H1 (cell line): ENCODE measurements around the gene GRK5. TPM values are rescaled to one million over a fixed set of nuclear protein-coding genes. Genes with fewer than 3 reads are reported as not detected.
A peak's percentile ranks its signal among the peaks of the same experiment; 100 is the strongest.

Experiments
- CTCF ChIA-PET: fragments of 300-600 bp; sonication (Branson Sonifier 250); formaldehyde crosslinking; loops from one replicate; lab custom pipeline; 2021; ENCODE audit not compliant: partially characterized antibody; lab: Charles Lee
- POLR2A ChIA-PET: fragments of 300-600 bp; sonication (Branson Sonifier 250); formaldehyde crosslinking; loops from one replicate; lab custom pipeline; 2021; ENCODE audit warnings: inconsistent platforms; ENCODE audit not compliant: partially characterized antibody; lab: Charles Lee
- DNase-seq, 2 experiments: peaks; one replicate each; pipeline versions ENCODE4 v3.0.0 to v3.0.0-alpha.2; 2010 to 2022; ENCODE audit warnings: low spot score in 2 of 2, low read depth in 1 of 2, mixed read lengths in 1 of 2
- FAIRE-seq: peaks from 2 replicates; lab custom pipeline; 2011; peaks lifted over from hg19 to GRCh38; lab: Jason Lieb, UNC
- H2AFZ ChIP-seq: 2 replicates; pipeline ENCODE4 v1.8.1; 2012; ENCODE audit warnings: low read length, inconsistent platforms
- H2AK5ac ChIP-seq: 2 replicates; pipeline ENCODE4 v1.6.1; 2013; ENCODE audit warnings: low read depth, low read length
- H2BK120ac ChIP-seq: replicated peaks from 2 replicates; pipeline ENCODE3; 2013; ENCODE audit warnings: low read depth, low read length, inconsistent platforms
- H2BK12ac ChIP-seq: 2 replicates; pipeline ENCODE4 v1.6.1; 2013; ENCODE audit warnings: low read depth, low read length
- H2BK15ac ChIP-seq: 2 replicates; pipeline ENCODE4 v1.6.1; 2013; ENCODE audit warnings: low read length
- H2BK20ac ChIP-seq: 2 replicates; pipeline ENCODE4 v1.6.1; 2013; ENCODE audit warnings: low read length
- H2BK5ac ChIP-seq: 2 replicates; pipeline ENCODE4 v1.6.1; 2013; ENCODE audit warnings: low read depth, low read length
- H3K14ac ChIP-seq: 2 replicates; pipeline ENCODE4 v1.6.1; 2013; ENCODE audit warnings: inconsistent platforms; ENCODE audit not compliant: insufficient read length
- H3K18ac ChIP-seq: 2 replicates; pipeline ENCODE4 v1.6.1; 2013; ENCODE audit warnings: low read length; ENCODE audit errors: extremely low read depth
- H3K23ac ChIP-seq: 2 replicates; pipeline ENCODE4 v1.6.1; 2013; ENCODE audit warnings: inconsistent platforms; ENCODE audit not compliant: insufficient read length
- H3K23me2 ChIP-seq: 2 replicates; pipeline ENCODE4 v1.6.1; 2013; ENCODE audit warnings: low read depth, low read length
- H3K27ac ChIP-seq: 2 replicates; pipeline ENCODE4 v1.6.1; 2011; ENCODE audit warnings: low read depth, low read length, inconsistent platforms
- H3K27me3 ChIP-seq, 4 experiments: replicated peaks in 1 of 4; 1 replicate in 1 of 4; 2 replicates in 3 of 4; pipeline versions ENCODE4 v1.6.1 to v1.8.1; 2011 to 2013; ENCODE audit warnings: low read length in 3 of 4, mild to moderate bottlenecking in 3 of 4, inconsistent platforms in 2 of 4, mixed read lengths in 2 of 4, moderate library complexity in 1 of 4; ENCODE audit not compliant: control insufficient read depth in 3 of 4, insufficient read depth in 3 of 4; ENCODE audit errors: extremely low read depth in 1 of 4
- H3K36me3 ChIP-seq, 4 experiments: 2 replicates each; pipeline versions ENCODE4 v1.6.1 to v1.8.1; 2011 to 2013; ENCODE audit warnings: mild to moderate bottlenecking in 4 of 4, low read length in 3 of 4, moderate library complexity in 2 of 4, control low read depth in 1 of 4, inconsistent platforms in 1 of 4; ENCODE audit not compliant: insufficient read depth in 4 of 4, control insufficient read depth in 2 of 4
- H3K4ac ChIP-seq: replicated peaks from 2 replicates; pipeline ENCODE3; 2013; ENCODE audit warnings: low read length, low read depth, mixed read lengths, inconsistent platforms; ENCODE audit not compliant: insufficient read length
- H3K4me1 ChIP-seq, 4 experiments: replicated peaks in 1 of 4; 1 replicate in 1 of 4; 2 replicates in 3 of 4; pipeline versions ENCODE4 v1.6.1 to v1.8.1; 2011 to 2013; ENCODE audit warnings: low read length in 3 of 4, inconsistent platforms in 2 of 4, mixed read lengths in 1 of 4; ENCODE audit not compliant: insufficient read depth in 4 of 4, control insufficient read depth in 3 of 4
- H3K4me2 ChIP-seq, 2 experiments: 2 replicates each; pipeline versions ENCODE4 v1.6.1 to v1.8.1; 2011 to 2013; ENCODE audit warnings: low read depth in 2 of 2, low read length in 2 of 2, control low read depth in 1 of 2, inconsistent platforms in 1 of 2, mild to moderate bottlenecking in 1 of 2; ENCODE audit not compliant: insufficient read depth in 1 of 2
- H3K4me3 ChIP-seq, 4 experiments: fragments of 200-600, 300-600 bp in 1 of 4; sonication (generic), shearing (Covaris generic), sonication (Bioruptor Twin) in 1 of 4; 2 replicates each; pipeline versions ENCODE4 v1.5.1 to v1.8.1; 2011 to 2016; ENCODE audit warnings: low read length in 4 of 4, low read depth in 3 of 4, control low read depth in 2 of 4, inconsistent platforms in 2 of 4, mild to moderate bottlenecking in 2 of 4, mixed read lengths in 1 of 4, moderate library complexity in 1 of 4; ENCODE audit not compliant: insufficient read depth in 2 of 4; ENCODE audit errors: extremely low read depth in 1 of 4
- H3K56ac ChIP-seq: replicated peaks from 2 replicates; pipeline ENCODE3; 2013; ENCODE audit warnings: low read depth, mild to moderate bottlenecking, mixed read lengths, low read length, inconsistent platforms; ENCODE audit not compliant: insufficient read length
- H3K79me1 ChIP-seq: 2 replicates; pipeline ENCODE4 v1.6.1; 2013; ENCODE audit warnings: low read depth, low read length, control low read depth
- H3K79me2 ChIP-seq, 2 experiments: 2 replicates each; pipeline versions ENCODE4 v1.6.1 to v1.8.1; 2012 to 2013; ENCODE audit warnings: low read length in 2 of 2, mild to moderate bottlenecking in 2 of 2, inconsistent platforms in 1 of 2; ENCODE audit not compliant: insufficient read depth in 2 of 2, control insufficient read depth in 1 of 2
- H3K9ac ChIP-seq, 4 experiments: replicated peaks in 1 of 4; 1 replicate in 1 of 4; 2 replicates in 3 of 4; pipeline versions ENCODE4 v1.6.1 to v1.8.1; 2011 to 2013; ENCODE audit warnings: low read depth in 3 of 4, low read length in 3 of 4, control low read depth in 2 of 4, mild to moderate bottlenecking in 2 of 4, moderate library complexity in 2 of 4, inconsistent platforms in 1 of 4; ENCODE audit errors: extremely low read depth in 1 of 4
- H3K9me3 ChIP-seq, 2 experiments: 2 replicates each; pipeline versions ENCODE4 v1.6.1 to v1.8.1; 2012 to 2013; ENCODE audit warnings: mild to moderate bottlenecking in 2 of 2, moderate library complexity in 2 of 2, control low read depth in 1 of 2, inconsistent platforms in 1 of 2, low read depth in 1 of 2, low read length in 1 of 2, mixed read lengths in 1 of 2; ENCODE audit not compliant: insufficient read depth in 2 of 2
- H4K20me1 ChIP-seq, 2 experiments: replicated peaks in 1 of 2; 2 replicates each; pipeline versions ENCODE3 to v1.8.1; 2011 to 2013; ENCODE audit warnings: inconsistent platforms in 2 of 2, low read length in 2 of 2, mild to moderate bottlenecking in 1 of 2; ENCODE audit not compliant: insufficient read depth in 2 of 2, control insufficient read depth in 1 of 2
- H4K5ac ChIP-seq: 2 replicates; pipeline ENCODE4 v1.6.1; 2013; ENCODE audit warnings: low read length, low read depth, mixed read lengths, inconsistent platforms; ENCODE audit not compliant: insufficient read length
- H4K8ac ChIP-seq: 2 replicates; pipeline ENCODE4 v1.8.0; 2013; ENCODE audit warnings: mild to moderate bottlenecking, moderate library complexity, low read length, inconsistent platforms; ENCODE audit not compliant: insufficient read depth; ENCODE audit errors: extremely low read depth
- H4K91ac ChIP-seq: replicated peaks from 2 replicates; pipeline ENCODE3; 2013; ENCODE audit warnings: low read length, mixed read lengths, inconsistent platforms; ENCODE audit not compliant: insufficient read length
- CREB1 ChIP-seq: IDR thresholded peaks from 2 replicates; pipeline ENCODE4 v1.6.1; 2012; ENCODE audit warnings: inconsistent platforms
- GABPA ChIP-seq: IDR thresholded peaks from 2 replicates; pipeline ENCODE4 v1.6.1; 2011; ENCODE audit warnings: mild to moderate bottlenecking, low read length, moderate library complexity, borderline replicate concordance; ENCODE audit not compliant: insufficient read depth
- KDM5A ChIP-seq: fragments of 200-600 bp; IDR thresholded peaks from 2 replicates; pipeline ENCODE4 v1.7.1; 2012; ENCODE audit warnings: mild to moderate bottlenecking, low read length, inconsistent platforms, mixed read lengths
- NRF1 ChIP-seq: IDR thresholded peaks from 2 replicates; pipeline ENCODE4 v1.6.1; 2011; ENCODE audit warnings: mild to moderate bottlenecking, low read depth, low read length, improper control_type of control experiment
- SIRT6 ChIP-seq: IDR thresholded peaks from one replicate; pipeline ENCODE4 v1.7.1; 2012; ENCODE audit warnings: low read length, inconsistent platforms
- WGBS, 2 experiments: shearing (Covaris generic) in 1 of 2; methylation state at CpG; one replicate each; pipeline versions ENCODE4 v1.1.6 to v1.1.7; 2013 to 2015; ENCODE audit warnings: low lambda C conversion rate in 2 of 2, mixed read lengths in 2 of 2, inconsistent platforms in 1 of 2, low coverage in 1 of 2, missing lambda C conversion rate in 1 of 2; ENCODE audit not compliant: insufficient replicate concordance in 2 of 2, insufficient coverage in 1 of 2, insufficient read length in 1 of 2; ENCODE audit errors: extremely low coverage in 1 of 2, missing lambda C conversion rate in 1 of 2; 5-methylcytosine and 5-hydroxymethylcytosine counted together
- polyA plus RNA-seq, 7 experiments: library from polyadenylated mRNA; depleted of rRNA in 3 of 7; stranded (reverse) in 5 of 7; unstranded in 2 of 7; fragments of >200 nt in 5 of 7; fragments of 200-250 nt in 2 of 7; gene quantifications; 1 replicate in 5 of 7; 2 replicates in 1 of 7; 4 replicates in 1 of 7; pipeline versions ENCODE4 v1.2.1 to v1.2.3, GENCODE V29; 2011 to 2013; ENCODE audit warnings: missing spikeins in 2 of 7, mixed read lengths in 2 of 7
- total RNA-seq: library from RNA; stranded (reverse); fragmentation: NEBNext Ultra II Directional; extraction: Animal tissue kit (Norgen Biotek cat#: 25700); gene quantifications from 2 replicates; pipeline ENCODE4 v1.2.1, GENCODE V29; 2021
- TF ChIP-seq, protein P1 (sequence below): IDR thresholded peaks from 2 replicates; pipeline ENCODE4 v1.6.1; 2012; ENCODE audit warnings: inconsistent platforms

Gene GRK5
- total and polyA plus RNA-seq, 2 of the 8 experiments (the other 6 are each of a cell fraction or from before 2014, with no cell fraction given) = 0.54 to 2.5 TPM

DNA sequence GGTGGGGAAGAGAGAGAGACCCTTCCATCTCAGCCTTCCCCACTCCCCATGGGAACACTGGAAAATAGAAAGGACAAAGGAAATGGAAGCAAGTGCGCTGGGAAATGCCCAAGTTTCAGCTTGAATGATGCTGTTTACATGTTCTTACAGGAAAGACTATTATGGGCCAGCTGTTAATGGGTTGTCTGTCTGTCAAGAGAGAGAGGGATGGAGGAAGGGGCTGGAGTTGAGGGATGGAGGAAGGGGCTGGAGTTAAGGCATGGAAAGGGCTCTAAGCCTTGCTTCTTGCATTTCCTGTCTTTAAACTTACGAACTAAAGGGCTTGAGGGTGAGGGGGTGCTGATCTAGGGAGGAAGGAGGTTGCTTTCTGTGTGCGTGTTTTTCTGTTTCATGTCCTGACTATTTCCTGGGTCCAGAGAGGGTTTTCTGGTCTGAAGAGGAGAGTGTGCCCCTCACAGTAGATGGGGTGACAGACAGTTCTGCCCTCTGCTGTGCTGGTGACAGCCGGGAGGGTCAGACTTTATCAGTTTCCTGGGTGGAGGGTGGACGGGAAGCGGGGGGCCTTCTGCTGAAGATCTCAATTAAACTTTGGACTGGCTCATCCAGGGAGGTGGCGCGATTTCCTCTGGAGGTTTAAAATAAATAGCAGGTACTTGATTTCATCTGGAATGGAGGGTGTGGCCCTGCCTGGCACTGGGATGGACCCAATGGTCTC, 30.5 kb downstream of the GRK5 start:
- CTCF ChIA-PET = interaction anchor here (0.9 to 1.5 kb wide), 3 partner anchors 16 to 193 kb away, joined by 3 to 4 read pairs (median 3); no protein-coding TSS in a partner anchor

More for the DNA sequence above, 30.5 kb downstream of the GRK5 start:
- Histone ChIP-seq H3K18ac (no peak overlapping the region), H2BK120ac (no peak overlapping the region), H4K91ac (no peak overlapping the region), H2BK5ac (no peak overlapping the region), H3K27me3 (no peaks in the 10 kb centered on the region), H3K14ac (no peak overlapping the region), H3K4me2 (peak overlapping the region in 1 of 2 experiments; percentile 41; a peak in 2 of 4 replicates), H3K36me3 (no peaks in the 10 kb centered on the region), H2BK12ac (no peak overlapping the region), H3K9me3 (no peaks in the 10 kb centered on the region), H2BK20ac (no peak overlapping the region), H3K23ac (no peak overlapping the region), H4K8ac (no peak overlapping the region), H4K20me1 (peaks cover 0 to 2% of the 10 kb centered on the region in 2 experiments), H3K79me2 (no peaks in the 10 kb centered on the region), H2AK5ac (no peak overlapping the region), H3K79me1 (no peaks in the 10 kb centered on the region), H2BK15ac (no peak overlapping the region), H2AFZ (no peak overlapping the region), H3K4me3 (no peak overlapping the region), H3K4me1 (peaks cover 2 to 13% (median 6%) of the 10 kb centered on the region in 4 experiments; a peak in 4 of 7 replicates), H3K9ac (no peak overlapping the region), H3K27ac (no peak overlapping the region), H3K4ac (no peak overlapping the region), H3K56ac (no peak overlapping the region), H4K5ac (no peak overlapping the region), H3K23me2 (no peaks in the 10 kb centered on the region)
- 84% methylated on average over 8 of the region's 8 CpGs; no CpG with 5 or more reads in 1 of the 2 experiments for WGBS, 2 experiments
- DNase-seq (no peak), FAIRE-seq (no peak)
- POLR2A ChIA-PET = interaction anchor here (1.2 kb wide), 2 partner anchors 10 to 13 kb away, joined by 3 to 4 read pairs; no protein-coding TSS in a partner anchor
- TF ChIP-seq KDM5A = no peak
- no peak for TF ChIP-seq SIRT6
- TF ChIP-seq NRF1 = no peak
- TF ChIP-seq, protein P1, sequence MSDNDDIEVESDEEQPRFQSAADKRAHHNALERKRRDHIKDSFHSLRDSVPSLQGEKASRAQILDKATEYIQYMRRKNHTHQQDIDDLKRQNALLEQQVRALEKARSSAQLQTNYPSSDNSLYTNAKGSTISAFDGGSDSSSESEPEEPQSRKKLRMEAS = no peak
- TF ChIP-seq GABPA = no peak
- TF ChIP-seq CREB1 = no peak
